HG03520 (cell line): ENCODE data around the gene DCAF6.
"Not testable (repeated sequence)": the region's sequence is repeated elsewhere in the genome, so short reads cannot be mapped to it uniquely, and the experiment has no call there.

Source experiments
- ATAC-seq: cut with Tn5 transposase; IDR thresholded peaks from one replicate; pipeline ENCODE4 v1.9.1; 2021; ENCODE audit warnings: mild to moderate bottlenecking, moderate library complexity; ENCODE audit not compliant: unreplicated experiment

The DCAF6 gene

DNA sequence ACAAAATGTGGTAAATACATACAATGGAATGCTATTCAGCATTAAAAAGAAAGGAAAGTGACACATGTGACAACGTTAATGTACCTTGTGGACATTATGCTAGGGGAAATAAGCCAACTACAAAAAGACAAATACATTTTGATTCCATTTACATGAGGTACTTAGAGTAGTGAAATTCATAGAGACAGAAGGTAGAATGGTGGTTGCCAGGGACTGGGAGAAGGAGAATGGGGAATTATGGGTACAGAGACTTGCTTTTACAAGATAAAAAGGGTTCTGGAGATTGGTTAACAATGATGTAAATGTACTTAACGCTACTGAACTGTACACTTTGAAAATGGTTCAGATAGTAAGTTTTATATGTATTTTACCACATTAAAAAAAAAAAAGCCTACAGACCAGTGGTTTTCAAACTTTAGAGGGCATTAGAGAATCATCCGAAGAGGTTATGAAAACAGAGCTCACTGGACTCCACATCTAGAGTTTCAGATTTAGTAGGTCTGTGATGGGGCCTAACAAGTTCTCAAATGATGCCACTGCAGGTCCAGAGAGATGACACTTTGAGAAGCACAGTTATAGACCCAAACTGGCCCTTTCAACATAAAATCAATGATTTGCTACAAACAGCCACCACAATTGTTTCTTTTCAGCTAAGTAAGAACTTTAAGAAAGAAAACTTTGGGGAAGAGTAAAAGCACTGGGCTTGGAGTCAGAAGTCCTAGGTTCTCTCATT is 13.0 kb upstream of the DCAF6 start:
- ATAC-seq, result no peak

- no peak for ATAC-seq
Observed at GRCh38 chr1:167924102-167924501, 12.4 kb upstream of the DCAF6 start.

- ATAC-seq, result no peak
Observed at GRCh38 chr1:167924543-167925231, 11.8 kb upstream of the DCAF6 start.

DNA sequence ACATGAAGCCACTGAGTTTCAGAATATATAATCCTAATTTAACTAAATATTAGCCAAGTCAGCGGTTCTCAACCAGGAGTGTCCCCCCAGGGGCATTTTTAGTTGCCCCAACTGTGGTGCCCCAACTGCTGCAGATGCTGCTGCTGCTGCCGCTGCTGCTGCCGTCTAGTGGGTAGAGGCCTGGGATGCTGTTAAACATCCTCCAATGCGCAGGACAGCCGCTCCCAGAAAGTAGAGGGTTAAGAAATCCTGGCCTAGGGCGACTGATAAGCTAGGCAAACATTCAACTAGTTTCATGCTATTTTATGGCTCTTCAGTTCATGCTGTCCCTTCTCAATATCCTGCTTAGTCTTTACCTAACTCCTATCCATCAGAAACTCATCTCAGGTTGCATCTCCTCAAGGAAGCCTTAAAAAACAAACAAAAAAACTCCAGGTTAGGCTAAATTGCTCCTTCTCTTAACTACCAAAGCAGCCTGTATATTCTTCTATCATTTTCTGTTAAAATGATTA is 9.9 kb upstream of the DCAF6 start:
- no peak for ATAC-seq

- ATAC-seq, result no peak
Observed at GRCh38 chr1:167927046-167927754, 9.3 kb upstream of the DCAF6 start.

GRCh38 chr1:167928457-167928852 is 8.0 kb upstream of the DCAF6 start:
- no peak for ATAC-seq

DNA sequence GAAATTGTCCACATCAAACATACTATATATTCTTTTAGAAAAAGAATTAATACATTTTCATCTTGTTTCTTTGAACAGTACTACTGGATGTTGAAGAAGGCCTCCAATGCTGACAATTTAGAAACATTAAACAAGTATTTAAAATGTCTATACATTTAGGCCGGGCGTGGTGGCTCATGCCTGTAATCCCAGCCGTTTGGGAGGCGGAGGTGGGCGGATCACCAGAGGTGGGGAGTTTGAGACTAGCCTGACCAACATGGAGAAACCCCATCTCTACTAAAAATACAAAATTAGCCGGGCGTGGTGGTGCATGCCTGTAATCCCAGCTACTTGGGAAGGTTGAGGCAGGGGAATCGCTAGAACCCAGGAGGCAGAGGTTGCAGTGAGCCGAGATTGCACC is 7.6 kb upstream of the DCAF6 start:
- ATAC-seq, result not testable (repeated sequence)

DNA sequence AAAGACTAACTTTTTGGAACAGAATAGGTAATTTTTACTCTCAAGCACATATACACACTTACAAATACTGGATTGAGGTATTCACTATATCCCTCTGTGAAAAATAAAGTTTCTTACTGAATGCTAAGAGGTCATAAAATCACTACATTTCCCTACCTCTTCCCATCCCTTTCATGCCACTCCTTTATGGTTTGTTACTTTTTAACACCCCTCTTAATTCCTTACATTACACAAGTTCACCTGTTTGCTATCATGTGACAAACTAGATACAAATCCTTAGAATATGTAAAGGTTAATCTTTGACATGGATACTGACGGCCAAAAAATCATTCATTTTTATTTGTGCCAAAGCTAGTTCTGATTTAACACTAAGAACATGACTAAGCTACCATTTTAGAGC is 6.8 kb upstream of the DCAF6 start:
- no peak for ATAC-seq

DNA sequence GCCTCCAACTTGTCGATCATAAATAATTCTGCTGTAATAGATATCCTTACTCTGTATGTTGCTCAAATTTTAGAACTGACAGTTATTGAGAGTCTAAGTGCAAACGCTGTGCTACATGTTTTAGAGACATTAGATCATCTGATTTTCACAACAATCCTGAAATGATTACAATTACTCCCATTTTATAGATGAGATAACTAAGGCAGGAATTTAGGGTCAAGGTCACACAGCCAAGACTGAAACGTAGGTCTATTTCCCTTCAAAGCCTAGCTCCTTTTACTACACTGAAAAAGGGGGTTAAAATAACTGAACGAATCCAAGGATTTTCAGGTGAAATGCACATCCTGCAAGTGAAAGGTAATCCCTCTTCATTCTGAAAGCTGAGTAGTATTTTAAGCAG is 2.7 kb upstream of the DCAF6 start:
- no peak for ATAC-seq

DNA sequence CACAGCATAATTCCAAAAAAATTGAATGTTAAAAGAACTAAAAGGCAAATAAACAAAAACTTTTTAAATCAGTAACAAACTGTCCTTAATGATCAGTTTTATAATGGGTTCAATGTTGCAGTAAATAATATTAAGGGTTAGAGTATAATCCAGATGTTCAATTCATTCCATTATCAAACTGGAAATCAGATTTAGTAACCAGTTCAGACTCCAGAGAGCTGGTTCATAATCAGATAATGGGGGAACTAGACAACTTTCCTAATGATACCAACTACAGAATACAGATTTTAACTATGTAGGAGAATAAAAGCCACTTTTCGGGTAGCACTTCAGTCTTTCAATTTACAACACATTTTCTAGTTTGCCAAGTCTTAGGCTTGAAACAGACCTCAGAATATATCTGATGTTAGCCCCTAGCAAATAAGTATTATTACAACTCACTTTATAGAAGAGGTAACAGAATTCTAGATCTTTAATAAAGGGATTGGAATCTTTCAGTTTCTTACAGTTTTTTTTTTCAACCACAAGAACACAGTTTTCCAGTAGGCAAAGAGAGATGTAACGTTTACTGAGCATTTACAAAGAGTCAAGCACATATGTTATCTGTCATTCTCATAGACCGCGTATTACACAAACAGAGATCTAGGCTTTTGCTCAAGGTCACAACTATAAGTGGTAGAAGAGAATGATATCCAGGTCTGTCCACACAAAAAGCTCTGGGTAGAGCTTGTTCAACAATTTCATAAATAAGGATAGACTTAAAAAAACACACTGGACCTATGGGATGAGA is 1.9 kb upstream of the DCAF6 start:
- ATAC-seq, result no peak

- peak; percentile 9 for ATAC-seq
Observed at GRCh38 chr1:167935216-167936067, 1.0 kb upstream of the DCAF6 start.

DNA sequence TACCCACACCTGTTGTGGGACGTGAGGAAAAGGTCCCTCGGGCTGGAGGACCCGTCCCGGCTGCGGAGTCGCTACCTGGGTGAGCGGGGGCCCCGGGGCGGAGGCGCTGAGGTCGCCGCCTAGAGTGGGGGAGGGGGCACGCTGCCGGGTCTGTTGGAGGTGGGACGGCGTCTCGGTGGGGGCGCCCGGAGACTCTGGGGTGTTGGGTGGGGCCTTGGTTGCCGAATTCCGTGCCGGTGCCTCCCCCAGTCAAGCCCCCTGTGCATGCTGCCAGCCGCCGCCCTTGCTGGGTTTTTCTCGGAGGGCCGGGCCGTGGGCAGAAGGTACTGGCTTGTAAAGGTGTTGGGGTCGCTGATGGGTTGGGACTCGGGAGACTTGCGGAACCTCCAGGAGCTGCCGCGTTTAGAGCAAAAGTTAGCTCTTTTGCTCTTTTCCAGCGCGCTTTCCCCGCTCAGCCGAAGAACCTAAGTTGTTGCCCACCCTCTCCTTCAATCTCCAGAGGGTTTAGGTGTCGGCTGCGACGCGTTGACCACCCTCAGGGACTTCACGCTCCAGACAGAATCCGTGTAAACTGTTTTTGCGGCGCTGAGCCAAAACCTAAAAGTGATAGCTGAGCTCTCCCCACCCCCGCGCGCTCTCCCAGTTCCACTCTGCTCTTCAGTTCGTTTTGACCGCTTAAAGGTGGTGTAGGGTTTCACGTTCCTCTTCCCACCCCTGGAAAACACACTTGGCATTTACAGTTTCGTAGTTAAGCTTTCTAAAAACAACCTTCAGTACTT is 636 bp downstream of the DCAF6 start, which contains the start of gene MPC2:
MPC2 (minus strand) TSS at position 143 of the 779 bp plus-strand sequence. CDS start 1,231 bp downstream, outside the sequence.
- peak; percentile 1 for ATAC-seq

GRCh38 chr1:167937709-167938010 is 1.2 kb downstream of the DCAF6 start:
- no peak for ATAC-seq

DNA sequence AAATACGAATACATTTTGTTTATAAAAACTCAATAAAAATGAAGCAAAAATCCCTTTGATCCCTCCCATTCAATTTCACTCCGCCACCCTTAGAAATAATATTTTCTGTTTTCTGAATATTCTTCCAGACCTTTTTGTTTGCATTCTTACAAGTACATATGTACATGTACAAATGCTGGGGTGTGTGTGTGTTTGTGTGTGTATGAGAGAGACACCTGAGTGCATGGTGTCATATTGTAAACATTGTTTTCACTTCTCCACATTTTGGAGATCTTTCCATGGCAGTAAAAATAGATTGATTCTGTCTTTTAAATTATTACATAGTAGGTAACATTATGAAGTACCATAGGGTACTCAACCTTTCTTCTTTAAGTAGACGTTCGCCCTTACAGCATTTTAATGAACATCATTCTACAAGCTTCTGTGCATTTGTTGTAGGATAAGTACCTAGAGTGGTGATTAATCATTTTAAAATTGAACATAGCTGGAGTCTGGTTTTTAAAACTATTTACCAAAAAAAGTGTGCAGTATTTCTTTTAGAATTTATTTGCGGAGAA is 1.7 kb downstream of the DCAF6 start:
- no peak for ATAC-seq

DNA sequence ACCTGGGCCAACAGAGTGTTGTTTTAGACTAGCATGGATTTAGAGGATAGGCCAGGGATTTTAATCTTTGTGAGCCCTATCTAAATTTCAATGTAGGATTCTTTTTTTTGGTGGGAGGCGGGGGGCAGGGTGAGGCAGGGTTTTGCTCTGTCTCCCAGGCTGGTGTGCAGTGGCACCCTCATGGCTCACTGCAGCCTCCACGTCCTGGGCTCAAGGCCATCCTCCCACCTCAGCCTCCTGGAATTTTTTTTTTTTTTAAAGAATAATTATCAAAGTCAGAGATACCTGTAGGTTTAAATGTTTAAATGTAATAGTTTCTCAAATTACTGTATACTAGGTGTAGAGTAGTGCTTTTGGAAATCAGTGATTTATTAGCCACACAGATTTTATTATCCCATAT is 3.8 kb downstream of the DCAF6 start:
- ATAC-seq, result no peak

DNA sequence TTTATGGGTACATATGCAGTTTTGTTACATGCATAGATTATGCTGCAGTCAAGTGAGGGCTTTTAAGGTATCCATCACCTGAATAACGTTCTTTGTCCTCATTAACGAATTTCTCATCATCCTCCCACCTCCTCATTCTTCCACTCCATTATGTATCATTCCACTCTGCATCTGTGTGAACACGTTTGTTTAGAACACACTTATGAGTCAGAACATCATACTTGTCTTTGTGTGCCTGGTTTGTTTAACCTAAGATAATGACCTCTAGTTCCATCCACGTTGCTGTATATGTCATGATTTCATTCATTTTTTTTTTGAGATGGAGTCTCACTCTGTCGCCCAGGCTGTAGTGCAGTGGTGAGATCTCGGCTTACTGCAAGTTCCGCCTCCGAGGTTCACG is 7.1 kb downstream of the DCAF6 start:
- ATAC-seq, result no peak

GRCh38 chr1:167947733-167948132 is 11.2 kb downstream of the DCAF6 start:
- ATAC-seq, result no peak

- ATAC-seq, result no peak
Observed at GRCh38 chr1:167949785-167950184, 13.3 kb downstream of the DCAF6 start.

DNA sequence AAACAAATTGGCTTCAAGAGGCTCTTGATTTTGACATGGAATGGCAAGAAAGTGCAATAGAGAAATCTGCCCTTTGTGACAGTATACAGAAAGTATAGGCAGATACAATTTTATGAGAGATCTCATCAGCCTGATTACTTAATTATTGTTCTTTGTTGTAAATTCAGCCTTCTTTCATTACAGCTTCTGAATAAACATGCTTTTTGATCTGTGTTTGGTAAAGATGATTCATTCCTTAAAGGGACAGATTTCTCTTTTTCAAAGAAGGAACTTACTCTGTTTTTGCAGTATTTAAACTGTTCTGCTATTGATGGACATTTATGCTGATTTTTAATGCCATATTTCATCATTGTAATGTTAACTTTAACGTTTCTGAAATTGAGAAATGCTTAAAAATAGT is 14.1 kb downstream of the DCAF6 start:
- no peak for ATAC-seq
